ENCODE measurements around the gene ERCC6.

The ERCC6 gene

GRCh38 chr10:49509771-49510303, 29.1 kb downstream of the ERCC6 start:
- no peak for DNase-seq (ENCODE audit: low read depth)
- no peak overlapping the region for H3K4me3 ChIP-seq (ENCODE audit: low read depth, low read length)
- in situ Hi-C loops (cut with HindIII; ENCODE audit: low sequenced_read_pairs) = loop anchor here (5.0 kb wide), 2 partner anchors 63 to 528 kb away; no protein-coding TSS in a partner anchor
- TF ChIP-seq CTCF (IDR thresholded peaks at IDR 0.05; ENCODE audit: low read depth, low read length, missing control alignments) = no peak

GRCh38 chr10:49508654-49509053, 30.3 kb downstream of the ERCC6 start:
- H3K4me3 ChIP-seq (ENCODE audit: low read depth, low read length) = no peak overlapping the region
- DNase-seq (ENCODE audit: low read depth) = no peak
- TF ChIP-seq CTCF (IDR thresholded peaks at IDR 0.05; ENCODE audit: low read depth, low read length, missing control alignments) = no peak
- in situ Hi-C loops (cut with HindIII; ENCODE audit: low sequenced_read_pairs) = no loop called here

- no peak overlapping the region for H3K4me3 ChIP-seq (ENCODE audit: low read depth, low read length)
- in situ Hi-C loops (cut with HindIII; ENCODE audit: low sequenced_read_pairs) = no loop called here
- DNase-seq (ENCODE audit: low read depth) = no peak
- TF ChIP-seq CTCF (IDR thresholded peaks at IDR 0.05; ENCODE audit: low read depth, low read length, missing control alignments) = no peak
Observed at GRCh38 chr10:49508249-49508648, 30.7 kb downstream of the ERCC6 start.

- TF ChIP-seq CTCF (IDR thresholded peaks at IDR 0.05; ENCODE audit: low read depth, low read length, missing control alignments) = no peak
- in situ Hi-C loops (cut with HindIII; ENCODE audit: low sequenced_read_pairs) = no loop called here
- no peak for DNase-seq (ENCODE audit: low read depth)
- no peak overlapping the region for H3K4me3 ChIP-seq (ENCODE audit: low read depth, low read length)
Observed at GRCh38 chr10:49505589-49505988, 33.3 kb downstream of the ERCC6 start.

GRCh38 chr10:49505076-49505475, 33.8 kb downstream of the ERCC6 start:
- TF ChIP-seq CTCF (IDR thresholded peaks at IDR 0.05; ENCODE audit: low read depth, low read length, missing control alignments) = no peak
- no peak for DNase-seq (ENCODE audit: low read depth)
- in situ Hi-C loops (cut with HindIII; ENCODE audit: low sequenced_read_pairs) = no loop called here
- H3K4me3 ChIP-seq (ENCODE audit: low read depth, low read length) = no peak overlapping the region

GRCh38 chr10:49504528-49504927, 34.4 kb downstream of the ERCC6 start:
- in situ Hi-C loops (cut with HindIII; ENCODE audit: low sequenced_read_pairs) = no loop called here
- DNase-seq (ENCODE audit: low read depth) = no peak
- no peak for TF ChIP-seq CTCF (IDR thresholded peaks at IDR 0.05; ENCODE audit: low read depth, low read length, missing control alignments)
- no peak overlapping the region for H3K4me3 ChIP-seq (ENCODE audit: low read depth, low read length)

All from astrocyte of the cerebellum (primary cell).